ENCODE data around the gene BMS1. TPM values are rescaled to one million over a fixed set of nuclear protein-coding genes. Genes with fewer than 3 reads are reported as not detected.
"Not testable (repeated sequence)": the region's sequence is repeated elsewhere in the genome, so short reads cannot be mapped to it uniquely, and the experiment has no call there.

BMS1 gene
- total and polyA plus RNA-seq, 2 donors (not counting 3 experiments of a cell fraction or from before 2014, with no cell fraction given), result 2.8 to 23.4 TPM

DNA sequence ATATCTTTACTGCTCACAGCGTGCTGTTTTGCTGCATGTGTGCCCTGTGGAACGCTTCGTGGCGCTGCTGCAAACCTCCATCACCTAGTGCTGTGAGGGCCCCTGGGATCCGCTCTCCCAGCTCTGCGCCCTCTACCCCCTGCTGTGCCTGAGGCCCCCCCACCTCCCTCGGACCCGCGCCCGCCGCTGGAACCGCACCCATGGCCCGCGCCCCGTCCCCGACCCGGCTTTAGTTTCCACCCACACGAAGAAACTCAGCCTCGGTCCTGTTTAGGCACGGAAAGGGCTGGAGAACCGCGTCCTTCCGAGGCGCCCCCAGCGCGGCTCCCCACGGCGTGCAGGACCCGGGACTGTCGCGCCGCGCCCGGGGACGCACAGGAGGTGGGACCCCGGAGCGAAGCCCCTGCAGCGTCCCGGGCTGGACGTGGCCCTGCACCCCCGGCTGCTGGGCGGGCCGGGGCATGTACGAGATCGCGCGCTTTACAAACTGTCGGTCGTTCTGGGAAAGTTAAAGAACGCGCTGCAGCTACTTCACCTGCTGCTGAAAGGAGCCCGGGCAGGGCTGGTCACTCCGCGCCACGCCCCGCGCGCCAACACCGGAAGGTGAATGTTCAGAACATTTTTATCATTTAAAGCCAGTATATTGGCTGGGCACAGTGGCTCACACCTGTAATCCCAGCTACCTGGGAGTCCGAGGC, 54.3 kb downstream of the BMS1 start:
- Histone ChIP-seq H3K9me1 (replicated peaks; ENCODE audit: control insufficient read depth, extremely low read depth, insufficient read depth, low read length) (no peaks in the 10 kb centered on the region), H3K4me3 (replicated peaks in 1 of 3; ENCODE audit: insufficient read depth in 1 of 3, low read depth in 1 of 3, low read length in 3 of 3) (peak overlapping the region in 1 of 3 experiments; percentile 21), H3K9ac (replicated peaks; ENCODE audit: extremely low read depth, insufficient read depth, low read length) (no peak overlapping the region), H3K27ac (ENCODE audit: insufficient read depth, low read depth, low read length) (no peak overlapping the region), H4K20me1 (replicated peaks; ENCODE audit: control insufficient read depth, extremely low read depth, insufficient read depth, low read length) (no peaks in the 10 kb centered on the region), H2AFZ (ENCODE audit: low read depth, low read length) (no peak overlapping the region), H3K4me1 (ENCODE audit: control insufficient read depth, extremely low read depth, insufficient read depth, low read length) (no peaks in the 10 kb centered on the region), H3K27me3 (ENCODE audit: control insufficient read depth in 2 of 2, insufficient read depth in 2 of 2, low read length in 2 of 2) (peaks cover 0 to 8% of the 10 kb centered on the region in 2 experiments), H3K36me3 (ENCODE audit: control insufficient read depth in 2 of 2, extremely low read depth in 1 of 2, insufficient read depth in 2 of 2, low read length in 2 of 2) (peaks cover 0 to 2% of the 10 kb centered on the region in 2 experiments), H3K9me3 (replicated peaks; ENCODE audit: control insufficient read depth, insufficient read depth, low read length) (no peaks in the 10 kb centered on the region), H3K4me2 (ENCODE audit: insufficient read depth, low read length) (no peak overlapping the region), H3K79me2 (ENCODE audit: control insufficient read depth, insufficient read depth, low read length) (no peaks in the 10 kb centered on the region)
- DNase-seq (ENCODE audit: low read depth, low spot score), result peak; percentile 24
- dilution Hi-C loops (cut with MboI; ENCODE audit: extremely low pct_ligation_motif_present, low sequenced_read_pairs) (no loop called here), intact Hi-C loops (cut with micrococcal nuclease) (no loop called here)
- BruUV-seq (replicated peaks), result no TSS peak
- CTCF ChIA-PET, result no interaction called here
- peak; percentile 31 for TF ChIP-seq EZH2 (IDR thresholded peaks at IDR 0.05; ENCODE audit: borderline replicate concordance, low read depth, low read length, severe bottlenecking)
- no peak for TF ChIP-seq GATA2 (IDR thresholded peaks at IDR 0.05; ENCODE audit: insufficient read depth, insufficient read length, low read depth, low read length)
- FAIRE-seq, result no peak
- POLR2A ChIA-PET, result no interaction called here

DNA sequence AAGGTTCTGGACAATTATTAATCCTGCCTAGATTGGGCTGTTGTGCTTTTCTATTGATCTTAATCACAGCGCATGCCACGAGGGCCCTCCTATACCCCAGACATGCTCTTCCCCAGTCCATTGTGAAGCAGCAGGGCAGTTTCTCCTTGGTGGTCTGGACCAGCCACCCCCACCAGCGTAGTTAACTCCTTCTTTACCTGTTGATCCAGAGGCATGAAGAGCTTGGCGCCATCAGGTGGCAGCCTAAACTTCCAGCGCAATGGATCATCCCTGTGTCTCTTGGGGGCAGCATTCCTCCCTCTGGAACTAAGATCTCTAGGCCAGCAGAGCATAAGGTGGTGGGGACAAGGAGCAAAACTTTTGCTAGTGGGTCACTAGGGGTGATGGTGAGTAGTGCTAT, 62.2 kb downstream of the BMS1 start:
- H3K36me3 ChIP-seq (ENCODE audit: control insufficient read depth in 2 of 2, extremely low read depth in 1 of 2, insufficient read depth in 2 of 2, low read length in 2 of 2); H4K20me1 ChIP-seq (replicated peaks; ENCODE audit: control insufficient read depth, extremely low read depth, insufficient read depth, low read length); H3K9ac ChIP-seq (replicated peaks; ENCODE audit: extremely low read depth, insufficient read depth, low read length); H3K27me3 ChIP-seq (ENCODE audit: control insufficient read depth in 2 of 2, insufficient read depth in 2 of 2, low read length in 2 of 2); dilution Hi-C loops (cut with MboI; ENCODE audit: extremely low pct_ligation_motif_present, low sequenced_read_pairs); DNase-seq (ENCODE audit: low read depth, low spot score); H3K4me1 ChIP-seq (ENCODE audit: control insufficient read depth, extremely low read depth, insufficient read depth, low read length); H3K4me2 ChIP-seq (ENCODE audit: insufficient read depth, low read length); POLR2A ChIA-PET; BruUV-seq (replicated peaks); H3K9me3 ChIP-seq (replicated peaks; ENCODE audit: control insufficient read depth, insufficient read depth, low read length); FAIRE-seq; intact Hi-C loops (cut with micrococcal nuclease); H2AFZ ChIP-seq (ENCODE audit: low read depth, low read length); H3K27ac ChIP-seq (ENCODE audit: insufficient read depth, low read depth, low read length); H3K79me2 ChIP-seq (ENCODE audit: control insufficient read depth, insufficient read depth, low read length); H3K9me1 ChIP-seq (replicated peaks; ENCODE audit: control insufficient read depth, extremely low read depth, insufficient read depth, low read length); CTCF ChIA-PET; H3K4me3 ChIP-seq (replicated peaks in 1 of 3; ENCODE audit: insufficient read depth in 1 of 3, low read depth in 1 of 3, low read length in 3 of 3): not testable (repeated sequence)

DNA sequence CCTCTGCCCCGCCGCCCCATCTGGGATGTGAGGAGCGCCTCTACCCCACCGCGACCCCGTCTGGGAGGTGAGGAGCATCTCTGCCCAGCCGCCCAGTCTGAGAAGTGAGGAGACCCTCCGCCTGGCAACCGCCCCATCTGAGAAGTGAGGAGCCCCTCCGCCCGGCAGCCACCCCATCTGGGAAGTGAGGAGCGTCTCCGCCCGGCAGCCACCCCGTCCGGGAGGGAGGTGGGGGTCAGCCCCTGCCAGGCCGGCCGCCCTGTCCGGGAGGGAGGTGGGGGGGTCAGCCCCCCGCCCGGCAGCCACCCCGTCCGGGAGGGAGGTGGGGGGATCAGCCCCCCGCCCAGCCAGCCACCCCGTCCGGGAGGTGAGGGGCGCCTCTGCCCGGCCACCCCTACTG, 64.7 kb downstream of the BMS1 start:
- DNase-seq (ENCODE audit: low read depth, low spot score); H3K79me2 ChIP-seq (ENCODE audit: control insufficient read depth, insufficient read depth, low read length); H2AFZ ChIP-seq (ENCODE audit: low read depth, low read length); BruUV-seq (replicated peaks); H3K27me3 ChIP-seq (ENCODE audit: control insufficient read depth in 2 of 2, insufficient read depth in 2 of 2, low read length in 2 of 2); H3K9me3 ChIP-seq (replicated peaks; ENCODE audit: control insufficient read depth, insufficient read depth, low read length); H3K4me2 ChIP-seq (ENCODE audit: insufficient read depth, low read length); H4K20me1 ChIP-seq (replicated peaks; ENCODE audit: control insufficient read depth, extremely low read depth, insufficient read depth, low read length); H3K4me3 ChIP-seq (replicated peaks in 1 of 3; ENCODE audit: insufficient read depth in 1 of 3, low read depth in 1 of 3, low read length in 3 of 3); dilution Hi-C loops (cut with MboI; ENCODE audit: extremely low pct_ligation_motif_present, low sequenced_read_pairs); FAIRE-seq; intact Hi-C loops (cut with micrococcal nuclease); POLR2A ChIA-PET; H3K9ac ChIP-seq (replicated peaks; ENCODE audit: extremely low read depth, insufficient read depth, low read length); H3K27ac ChIP-seq (ENCODE audit: insufficient read depth, low read depth, low read length); H3K9me1 ChIP-seq (replicated peaks; ENCODE audit: control insufficient read depth, extremely low read depth, insufficient read depth, low read length); H3K4me1 ChIP-seq (ENCODE audit: control insufficient read depth, extremely low read depth, insufficient read depth, low read length); H3K36me3 ChIP-seq (ENCODE audit: control insufficient read depth in 2 of 2, extremely low read depth in 1 of 2, insufficient read depth in 2 of 2, low read length in 2 of 2); CTCF ChIA-PET: not testable (repeated sequence)
